Keratinocyte (primary cell): ENCODE measurements around the gene SPTBN4. TPM values are rescaled to one million over a fixed set of nuclear protein-coding genes. Genes with fewer than 3 reads are reported as not detected.

Experiments
- DNase-seq: peaks from one replicate; pipeline ENCODE4 v3.0.0-alpha.2; 2011; ENCODE audit warnings: low read depth, missing footprints, low spot score
- FAIRE-seq: peaks from 2 replicates; lab custom pipeline; 2011; peaks lifted over from hg19 to GRCh38; lab: Jason Lieb, UNC
- H2AFZ ChIP-seq: 2 replicates; pipeline ENCODE4 v1.6.0; 2012; ENCODE audit warnings: low read length, control low read depth, inconsistent platforms; ENCODE audit not compliant: control insufficient read depth
- H3K27ac ChIP-seq: 2 replicates; pipeline ENCODE4 v1.5.1; 2011; ENCODE audit warnings: low read length; ENCODE audit not compliant: control insufficient read depth, insufficient read depth
- H3K27me3 ChIP-seq: 3 replicates; pipeline ENCODE4 v1.6.0; 2011; ENCODE audit warnings: low read length; ENCODE audit not compliant: control insufficient read depth, insufficient read depth; ENCODE audit errors: extremely low read depth
- H3K36me3 ChIP-seq, 2 experiments: 2 replicates in 1 of 2; 3 replicates in 1 of 2; pipeline ENCODE4 v1.5.1; 2011; ENCODE audit warnings: low read length in 2 of 2, mild to moderate bottlenecking in 1 of 2; ENCODE audit not compliant: control insufficient read depth in 2 of 2, insufficient read depth in 2 of 2; ENCODE audit errors: extremely low read depth in 1 of 2
- H3K4me1 ChIP-seq: 3 replicates; pipeline ENCODE4 v1.5.1; 2011; ENCODE audit warnings: low read length; ENCODE audit not compliant: control insufficient read depth, insufficient read depth; ENCODE audit errors: extremely low read depth
- H3K4me2 ChIP-seq: 3 replicates; pipeline ENCODE4 v1.6.0; 2011; ENCODE audit warnings: low read depth, low read length; ENCODE audit not compliant: control insufficient read depth, insufficient read depth; ENCODE audit errors: extremely low read depth
- H3K4me3 ChIP-seq, 3 experiments: fragments of 200-600 bp in 1 of 3; sonication (generic) in 1 of 3; 2 replicates in 2 of 3; 3 replicates in 1 of 3; pipeline ENCODE4 v1.5.1; 2011 to 2016; ENCODE audit warnings: low read length in 3 of 3, mild to moderate bottlenecking in 3 of 3, control low read depth in 2 of 3, inconsistent platforms in 1 of 3, low read depth in 1 of 3, mixed read lengths in 1 of 3, mixed run types in 1 of 3, moderate library complexity in 1 of 3; ENCODE audit not compliant: control insufficient read depth in 2 of 3, insufficient read depth in 2 of 3; ENCODE audit errors: extremely low read depth in 1 of 3
- H3K79me2 ChIP-seq: 2 replicates; pipeline ENCODE4 v1.6.0; 2012; ENCODE audit warnings: low read length; ENCODE audit not compliant: control insufficient read depth, insufficient read depth
- H3K9ac ChIP-seq: 3 replicates; pipeline ENCODE4 v1.6.0; 2011; ENCODE audit warnings: low read length; ENCODE audit not compliant: control insufficient read depth, insufficient read depth; ENCODE audit errors: extremely low read depth
- H3K9me1 ChIP-seq: 3 replicates; pipeline ENCODE4 v1.6.0; 2011; ENCODE audit warnings: low read length; ENCODE audit not compliant: control insufficient read depth, insufficient read depth; ENCODE audit errors: extremely low read depth
- H3K9me3 ChIP-seq: 2 replicates; pipeline ENCODE4 v1.5.1; 2012; ENCODE audit warnings: low read depth, low read length; ENCODE audit not compliant: control insufficient read depth
- H4K20me1 ChIP-seq: 3 replicates; pipeline ENCODE4 v1.6.0; 2011; ENCODE audit warnings: low read length; ENCODE audit not compliant: control insufficient read depth, insufficient read depth; ENCODE audit errors: extremely low read depth
- EZH2 ChIP-seq: IDR thresholded peaks from one replicate; pipeline ENCODE4 v1.6.1; 2012; ENCODE audit warnings: inconsistent platforms, mild to moderate bottlenecking, low read length, moderate library complexity
- dilution Hi-C: fragments of 300-500 bp; cut with MboI; formaldehyde crosslinking; loops from one replicate; pipeline ENCODE4 v1.7.0; 2020; ENCODE audit warnings: low sequenced_read_pairs; ENCODE audit not compliant: extremely low pct_ligation_motif_present
- polyA plus RNA-seq, 5 experiments: library from polyadenylated mRNA; depleted of rRNA in 3 of 5; stranded (reverse) in 3 of 5; stranded (forward) in 1 of 5; unstranded in 1 of 5; fragments of >200 nt; gene quantifications; 1 replicate in 1 of 5; 2 replicates in 3 of 5; 3 replicates in 1 of 5; pipeline versions ENCODE4 v1.2.1 to v1.2.3, GENCODE V29; 2011 to 2012; ENCODE audit warnings: missing spikeins in 2 of 5, low read depth in 1 of 5, low replicate concordance in 1 of 5
- TF ChIP-seq, protein P1 (sequence below), 3 experiments: IDR thresholded peaks in 1 of 3; conservative IDR thresholded peaks in 1 of 3; optimal IDR thresholded peaks in 1 of 3; 2 replicates in 2 of 3; 3 replicates in 1 of 3; pipeline versions ENCODE3 to v1.5.1; 2011; ENCODE audit warnings: low read length in 3 of 3, mild to moderate bottlenecking in 3 of 3, moderate library complexity in 2 of 3, control low read depth in 1 of 3, inconsistent platforms in 1 of 3; ENCODE audit not compliant: insufficient read depth in 2 of 3; ENCODE audit errors: extremely low read depth in 1 of 3

SPTBN4 gene
- polyA plus RNA-seq, 1 donor (not counting 4 experiments of a cell fraction or from before 2014, with no cell fraction given), result 0.17 TPM

- Histone ChIP-seq H3K79me2 (peaks cover 28% of the 10 kb centered on the region), H3K4me1 (peaks cover 7% of the 10 kb centered on the region), H3K27me3 (no peaks in the 10 kb centered on the region), H3K27ac (no peak overlapping the region), H2AFZ (no peak overlapping the region), H3K9me1 (no peaks in the 10 kb centered on the region), H3K9ac (no peak overlapping the region), H3K36me3 (peaks cover 0 to 6% of the 10 kb centered on the region in 2 experiments), H3K4me2 (no peak overlapping the region), H3K9me3 (no peaks in the 10 kb centered on the region), H3K4me3 (no peak overlapping the region), H4K20me1 (no peaks in the 10 kb centered on the region)
- FAIRE-seq, result no peak
- DNase-seq, result no peak
- TF ChIP-seq EZH2, result no peak
- TF ChIP-seq, protein P1, sequence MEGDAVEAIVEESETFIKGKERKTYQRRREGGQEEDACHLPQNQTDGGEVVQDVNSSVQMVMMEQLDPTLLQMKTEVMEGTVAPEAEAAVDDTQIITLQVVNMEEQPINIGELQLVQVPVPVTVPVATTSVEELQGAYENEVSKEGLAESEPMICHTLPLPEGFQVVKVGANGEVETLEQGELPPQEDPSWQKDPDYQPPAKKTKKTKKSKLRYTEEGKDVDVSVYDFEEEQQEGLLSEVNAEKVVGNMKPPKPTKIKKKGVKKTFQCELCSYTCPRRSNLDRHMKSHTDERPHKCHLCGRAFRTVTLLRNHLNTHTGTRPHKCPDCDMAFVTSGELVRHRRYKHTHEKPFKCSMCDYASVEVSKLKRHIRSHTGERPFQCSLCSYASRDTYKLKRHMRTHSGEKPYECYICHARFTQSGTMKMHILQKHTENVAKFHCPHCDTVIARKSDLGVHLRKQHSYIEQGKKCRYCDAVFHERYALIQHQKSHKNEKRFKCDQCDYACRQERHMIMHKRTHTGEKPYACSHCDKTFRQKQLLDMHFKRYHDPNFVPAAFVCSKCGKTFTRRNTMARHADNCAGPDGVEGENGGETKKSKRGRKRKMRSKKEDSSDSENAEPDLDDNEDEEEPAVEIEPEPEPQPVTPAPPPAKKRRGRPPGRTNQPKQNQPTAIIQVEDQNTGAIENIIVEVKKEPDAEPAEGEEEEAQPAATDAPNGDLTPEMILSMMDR (optimal IDR thresholded peaks at IDR 0.05 in 1 of 3, IDR thresholded peaks at IDR 0.05 in 1 of 3, conservative IDR thresholded peaks at IDR 0.05 in 1 of 3; ENCODE audit: extremely low read depth in 1 of 3, insufficient read depth in 2 of 3, low read length in 3 of 3), result no peak
- dilution Hi-C loops, result no loop called here
Observed at GRCh38 chr19:40422748-40423566, 43.8 kb upstream of the SPTBN4 start.

GRCh38 chr19:40423938-40424337, 42.9 kb upstream of the SPTBN4 start:
- peaks cover 7% of the 10 kb centered on the region for H3K4me1 ChIP-seq
- peaks cover 28% of the 10 kb centered on the region for H3K79me2 ChIP-seq
- H3K4me3 ChIP-seq, result peak overlapping the region in 1 of 3 experiments; percentile 22
- peak overlapping the region; percentile 95 for H3K4me2 ChIP-seq
- H3K9me3 ChIP-seq, result no peaks in the 10 kb centered on the region
- H3K27me3 ChIP-seq, result no peaks in the 10 kb centered on the region
- TF ChIP-seq EZH2, result no peak
- TF ChIP-seq, protein P1 (optimal IDR thresholded peaks at IDR 0.05 in 1 of 3, IDR thresholded peaks at IDR 0.05 in 1 of 3, conservative IDR thresholded peaks at IDR 0.05 in 1 of 3; ENCODE audit: extremely low read depth in 1 of 3, insufficient read depth in 2 of 3, low read length in 3 of 3), result no peak
- no peak overlapping the region for H3K27ac ChIP-seq
- H3K9me1 ChIP-seq, result no peaks in the 10 kb centered on the region
- dilution Hi-C loops, result no loop called here
- no peak overlapping the region for H3K9ac ChIP-seq
- H4K20me1 ChIP-seq, result no peaks in the 10 kb centered on the region
- H3K36me3 ChIP-seq, result peaks cover 0 to 6% of the 10 kb centered on the region in 2 experiments
- no peak overlapping the region for H2AFZ ChIP-seq
- DNase-seq (no peak), FAIRE-seq (no peak)
